ENCODE data around the gene DRG2.

Gene DRG2

DNA sequence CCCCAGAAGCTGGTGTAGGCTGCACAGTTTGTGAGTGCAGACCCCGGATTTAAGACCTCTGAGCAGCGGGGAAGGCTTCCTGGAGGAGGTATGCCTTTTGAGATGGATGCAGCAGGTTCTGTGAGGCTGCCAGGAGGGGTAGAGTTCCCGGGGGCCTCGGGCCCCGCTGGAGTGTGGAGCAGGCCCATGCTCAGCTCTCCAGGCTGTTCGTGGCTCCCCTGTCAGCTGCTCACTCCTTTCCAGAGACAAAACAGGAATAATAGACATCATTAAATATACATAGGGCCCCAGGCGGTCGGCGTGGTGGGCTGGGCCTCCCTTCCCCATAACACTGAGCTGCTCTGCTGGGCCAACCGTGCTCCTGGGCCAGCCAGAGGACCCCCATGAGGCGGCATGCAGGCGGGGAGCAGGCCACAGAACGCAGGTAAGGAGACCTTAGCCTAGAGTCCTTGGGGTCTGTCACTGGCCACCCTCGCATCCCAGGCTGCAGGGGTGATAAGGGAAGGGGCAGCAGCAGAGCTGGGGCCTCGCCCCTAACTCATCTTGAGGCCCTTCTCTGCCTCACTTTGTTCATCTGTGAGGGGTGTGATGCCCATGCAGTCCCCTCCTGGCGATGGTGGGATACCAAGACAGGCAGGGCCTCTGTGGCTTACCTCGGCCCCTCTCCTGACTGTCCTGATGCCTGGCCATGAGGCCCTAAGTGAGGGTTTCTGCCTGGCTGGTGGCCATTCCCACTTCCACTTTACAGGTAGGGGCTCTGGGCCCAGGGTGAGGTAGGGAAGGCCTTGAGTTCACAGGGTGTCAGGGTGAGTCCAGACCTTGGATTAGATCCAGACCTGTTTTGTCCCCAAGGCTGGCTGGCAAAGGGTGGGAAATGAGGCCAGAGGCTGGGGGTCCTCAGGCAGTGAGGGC is 20.9 kb downstream of the DRG2 start, which contains the start of gene MYO15A:
Gene MYO15A (plus strand): TSS at position 356 of the 912 bp plus-strand sequence. CDS start 10,045 bp downstream, outside the sequence.
- intact Hi-C loops (cut with DNase I): no loop called here
- DNase-seq: no peak

DNA sequence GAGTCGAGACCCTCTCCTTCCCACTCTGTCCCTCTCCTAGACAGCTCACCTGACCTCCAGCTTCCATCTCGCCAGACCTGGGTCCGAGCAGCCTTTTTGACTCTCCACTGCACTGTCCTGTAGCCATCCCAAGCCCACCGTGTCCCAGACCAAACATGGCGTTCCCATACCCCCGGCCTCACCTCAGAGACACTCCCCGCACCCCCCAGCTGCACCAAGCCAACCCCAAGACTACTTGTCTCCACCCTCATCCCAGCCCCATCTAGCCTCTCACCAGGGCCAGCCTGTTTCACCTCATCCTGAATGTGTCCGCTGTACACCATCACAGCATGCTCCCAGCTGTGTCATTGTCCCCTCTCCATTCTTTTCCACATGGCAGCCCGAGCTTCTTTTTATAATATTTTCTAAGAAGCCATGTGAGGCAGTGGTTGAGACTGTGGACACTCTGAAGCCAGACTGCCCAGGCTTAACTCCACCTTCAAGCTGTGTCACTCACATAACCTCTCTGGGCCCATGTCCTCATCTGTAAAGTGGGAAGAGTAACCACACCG is 22.3 kb downstream of the DRG2 start:
- intact Hi-C loops (cut with DNase I): no loop called here
- no peak for DNase-seq

GRCh38 chr17:18110636-18111145 is 22.9 kb downstream of the DRG2 start:
- no peak for DNase-seq
- intact Hi-C loops (cut with DNase I): no loop called here

DNA sequence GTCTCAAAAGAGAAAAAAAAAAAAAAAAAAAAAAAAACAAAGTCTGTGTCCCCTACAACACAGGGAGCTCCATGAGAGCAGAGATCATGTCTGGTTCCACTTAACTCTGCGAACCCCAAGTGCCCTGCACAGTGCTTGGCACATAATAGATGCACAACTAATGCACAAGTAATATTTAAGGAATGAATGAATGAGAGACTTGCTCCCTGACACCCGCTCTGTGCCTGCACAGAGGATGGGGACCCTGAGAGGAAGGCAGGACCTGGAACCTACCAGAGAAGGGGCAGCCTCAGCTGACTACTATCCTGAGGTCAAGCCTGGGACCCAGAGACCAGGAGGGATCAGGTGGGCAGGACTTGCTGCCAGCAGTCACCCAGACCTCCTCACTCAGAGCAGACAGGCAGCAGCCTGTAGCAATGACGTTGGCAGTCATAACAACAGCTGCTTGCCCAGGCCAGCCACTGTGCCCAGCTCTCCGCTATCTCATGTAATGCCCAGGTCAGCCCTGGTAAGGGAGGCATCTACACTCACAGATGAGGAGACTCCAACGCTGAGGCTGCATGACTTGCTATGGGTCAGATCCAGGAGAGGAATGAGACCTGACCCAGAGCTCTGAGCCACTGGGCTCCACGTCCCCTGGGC is 23.7 kb downstream of the DRG2 start:
- intact Hi-C loops (cut with DNase I): no loop called here
- no peak for DNase-seq

DNA sequence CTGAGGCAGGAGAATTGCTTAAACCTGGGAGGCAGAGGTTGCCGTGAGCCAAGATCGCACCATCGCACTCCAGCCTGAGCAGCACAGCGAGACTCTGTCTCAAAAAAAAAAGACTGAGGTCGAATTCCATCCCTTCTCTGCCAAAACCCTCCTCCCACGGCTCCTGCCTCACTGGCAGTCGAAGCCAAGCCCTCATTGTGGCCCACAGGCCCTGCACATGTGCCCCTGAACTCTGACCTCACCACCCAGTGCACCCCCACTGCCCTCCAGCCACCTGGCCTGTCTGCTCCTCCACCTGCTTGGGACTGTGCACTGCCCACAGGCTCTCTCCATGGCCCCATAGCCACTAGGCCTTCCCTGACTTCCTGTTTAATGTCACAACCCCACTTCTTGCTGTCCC is 27.8 kb downstream of the DRG2 start:
- DNase-seq: no peak
- intact Hi-C loops (cut with DNase I): no loop called here

GRCh38 chr17:18116078-18116477 is 28.3 kb downstream of the DRG2 start:
- intact Hi-C loops (cut with DNase I): no loop called here

GRCh38 chr17:18117533-18117932 is 29.8 kb downstream of the DRG2 start:
- DNase-seq: no peak

More at GRCh38 chr17:18116078-18116477, 28.3 kb downstream of the DRG2 start:
- no peak for DNase-seq

GRCh38 chr17:18117982-18118975 is 30.5 kb downstream of the DRG2 start:
- intact Hi-C loops (cut with DNase I): no loop called here
- DNase-seq: no peak

More at GRCh38 chr17:18117533-18117932, 29.8 kb downstream of the DRG2 start:
- intact Hi-C loops (cut with DNase I): no loop called here

DNA sequence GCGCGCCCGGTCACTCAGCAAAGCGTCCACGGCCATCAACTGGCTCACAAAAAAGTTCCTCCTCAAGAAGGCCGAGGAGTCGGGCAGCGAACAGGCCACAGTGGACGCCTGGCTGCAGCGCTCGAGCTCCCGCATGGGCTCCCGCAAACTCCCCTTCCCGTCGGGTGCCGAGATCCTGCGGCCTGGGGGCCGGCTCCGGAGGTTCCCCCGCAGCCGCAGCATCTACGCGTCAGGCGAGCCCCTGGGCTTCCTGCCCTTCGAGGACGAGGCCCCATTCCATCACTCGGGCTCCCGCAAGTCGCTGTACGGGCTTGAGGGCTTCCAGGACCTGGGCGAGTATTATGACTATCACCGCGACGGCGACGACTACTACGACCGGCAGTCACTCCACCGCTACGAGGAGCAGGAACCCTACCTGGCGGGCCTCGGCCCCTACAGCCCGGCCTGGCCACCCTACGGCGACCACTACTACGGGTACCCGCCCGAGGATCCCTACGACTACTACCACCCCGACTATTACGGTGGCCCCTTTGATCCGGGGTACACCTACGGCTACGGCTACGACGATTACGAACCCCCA is 31.5 kb downstream of the DRG2 start:
- intact Hi-C loops (cut with DNase I): no loop called here

DNA sequence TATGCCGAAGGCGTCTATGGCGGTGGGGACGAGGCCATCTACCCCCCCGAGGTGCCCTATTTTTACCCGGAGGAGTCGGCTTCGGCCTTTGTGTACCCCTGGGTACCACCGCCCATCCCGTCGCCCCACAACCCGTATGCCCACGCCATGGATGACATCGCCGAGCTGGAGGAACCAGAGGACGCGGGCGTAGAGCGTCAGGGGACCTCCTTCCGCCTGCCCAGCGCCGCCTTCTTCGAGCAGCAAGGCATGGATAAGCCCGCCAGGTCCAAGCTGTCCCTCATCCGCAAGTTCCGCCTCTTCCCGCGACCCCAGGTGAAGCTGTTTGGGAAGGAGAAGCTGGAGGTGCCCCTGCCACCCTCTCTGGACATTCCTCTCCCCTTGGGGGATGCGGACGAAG is 32.2 kb downstream of the DRG2 start:
- no peak for DNase-seq
- intact Hi-C loops (cut with DNase I): no loop called here

More for the DNA sequence above, 31.5 kb downstream of the DRG2 start:
- no peak for DNase-seq

- DNase-seq: no peak
- intact Hi-C loops (cut with DNase I): no loop called here
Observed at GRCh38 chr17:18120461-18121017, 32.8 kb downstream of the DRG2 start.

GRCh38 chr17:18121144-18121910 is 33.6 kb downstream of the DRG2 start:
- intact Hi-C loops (cut with DNase I): no loop called here
- DNase-seq: no peak

DNA sequence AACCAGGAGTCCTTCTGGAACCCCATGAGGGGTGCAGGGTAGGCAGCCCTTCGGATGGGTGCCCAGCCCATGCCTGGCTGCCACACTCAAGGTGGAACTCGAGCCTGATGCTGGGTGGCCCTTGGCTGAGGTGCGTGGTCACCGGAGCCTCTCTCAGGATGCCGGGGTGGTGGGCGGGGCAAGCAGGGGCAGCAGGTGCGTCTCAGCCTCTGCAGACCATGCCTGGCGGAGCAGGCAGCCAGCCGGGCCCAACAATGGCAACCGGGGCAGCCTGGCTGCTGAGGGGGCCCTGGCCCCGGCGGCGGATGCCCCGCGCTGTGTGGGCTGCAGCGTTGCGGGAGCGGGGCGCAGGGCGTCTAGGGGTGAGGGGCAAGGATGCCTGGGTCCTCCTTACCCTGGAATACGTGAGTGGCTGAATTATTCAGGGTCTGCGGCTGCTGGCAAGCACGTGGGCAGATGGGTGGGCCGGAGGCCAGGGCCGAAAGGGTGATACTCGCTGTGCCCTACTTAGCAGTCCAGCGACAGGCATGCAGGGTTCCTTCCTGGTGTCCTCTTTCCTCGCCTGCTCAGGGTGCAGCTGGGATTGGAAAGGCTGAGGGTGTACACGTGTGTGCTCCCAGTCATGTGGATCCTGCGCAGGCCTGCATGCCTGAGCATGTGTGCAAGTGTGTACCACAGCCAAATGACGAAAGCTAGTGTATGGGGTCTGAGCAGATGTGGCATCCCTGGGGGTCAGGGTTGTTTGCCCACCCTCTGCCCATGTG is 35.4 kb downstream of the DRG2 start:
- no peak for DNase-seq

DNA sequence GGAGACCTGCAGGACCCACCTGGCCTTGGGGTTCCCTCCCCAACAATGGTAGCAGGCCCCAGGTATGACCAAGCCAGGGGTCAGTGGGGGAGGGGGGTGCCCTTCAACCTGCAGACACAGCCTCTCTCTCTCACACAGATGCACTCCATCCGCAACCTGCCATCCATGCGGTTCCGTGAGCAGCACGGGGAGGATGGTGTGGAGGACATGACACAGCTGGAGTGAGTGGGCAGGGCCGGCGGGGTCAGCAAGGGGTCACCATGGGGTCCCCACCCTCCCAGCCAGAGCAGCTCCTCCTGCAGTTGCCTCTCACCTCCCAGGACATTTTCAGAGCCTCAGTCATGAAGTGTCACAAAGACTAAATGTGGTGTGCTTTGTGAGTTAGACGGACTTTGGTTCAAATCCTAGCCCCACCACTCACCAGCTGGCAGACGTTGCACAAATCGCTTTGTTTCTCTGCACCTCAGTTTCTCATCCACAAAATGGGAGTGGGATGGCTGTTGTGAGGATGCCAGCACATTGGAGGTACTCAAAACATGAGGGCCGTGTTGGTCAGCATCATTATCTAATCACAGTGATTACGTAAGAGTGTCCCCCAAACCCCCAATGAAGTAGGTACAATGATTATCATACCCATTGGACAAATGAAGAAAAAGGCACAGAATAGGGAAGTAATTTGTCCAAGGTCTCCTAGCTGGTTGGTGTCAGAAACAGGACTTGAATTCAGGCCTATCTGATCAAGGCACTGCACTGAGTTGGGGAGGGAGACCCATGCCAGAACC is 36.8 kb downstream of the DRG2 start:
- intact Hi-C loops (cut with DNase I): no loop called here
- no peak for DNase-seq

More for the DNA sequence above, 35.4 kb downstream of the DRG2 start:
- intact Hi-C loops (cut with DNase I): no loop called here

DNA sequence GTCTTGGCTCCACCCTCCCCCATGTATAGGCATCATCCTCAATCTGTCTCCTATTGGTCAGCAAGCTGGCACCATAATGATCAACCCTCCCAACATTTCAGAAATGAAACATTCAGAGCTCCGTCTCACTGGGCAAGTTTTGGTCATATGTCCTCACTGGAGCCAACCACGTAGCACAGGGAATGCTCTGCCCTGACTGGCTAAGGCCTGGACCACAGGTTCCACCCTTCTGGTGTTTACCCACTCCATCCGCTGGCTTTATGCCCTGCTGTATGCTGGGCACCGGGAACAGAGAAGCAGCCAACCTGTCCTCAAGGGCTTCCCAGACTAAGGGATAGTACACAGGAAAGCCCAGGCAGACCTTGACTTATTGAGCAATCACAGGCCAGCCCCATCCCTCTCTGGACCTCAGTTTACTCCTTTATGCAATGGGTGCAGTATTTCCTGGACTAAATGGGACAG is 41.3 kb downstream of the DRG2 start:
- no peak for DNase-seq

GRCh38 chr17:18132711-18133110 is 45.0 kb downstream of the DRG2 start:
- DNase-seq: no peak
- intact Hi-C loops (cut with DNase I): no loop called here

More for the DNA sequence above, 41.3 kb downstream of the DRG2 start:
- intact Hi-C loops (cut with DNase I): no loop called here

All from head of caudate nucleus (tissue), 42 donors.